ENCODE data around the gene TMEM134. TPM values are rescaled to one million over a fixed set of nuclear protein-coding genes. Genes with fewer than 3 reads are reported as not detected.
A peak's percentile ranks its signal among the peaks of the same experiment; 100 is the strongest.

Gene TMEM134
- polyA plus RNA-seq, 2 of the 4 experiments (the other 2 are of a cell fraction): 18.8 to 20.6 TPM

DNA sequence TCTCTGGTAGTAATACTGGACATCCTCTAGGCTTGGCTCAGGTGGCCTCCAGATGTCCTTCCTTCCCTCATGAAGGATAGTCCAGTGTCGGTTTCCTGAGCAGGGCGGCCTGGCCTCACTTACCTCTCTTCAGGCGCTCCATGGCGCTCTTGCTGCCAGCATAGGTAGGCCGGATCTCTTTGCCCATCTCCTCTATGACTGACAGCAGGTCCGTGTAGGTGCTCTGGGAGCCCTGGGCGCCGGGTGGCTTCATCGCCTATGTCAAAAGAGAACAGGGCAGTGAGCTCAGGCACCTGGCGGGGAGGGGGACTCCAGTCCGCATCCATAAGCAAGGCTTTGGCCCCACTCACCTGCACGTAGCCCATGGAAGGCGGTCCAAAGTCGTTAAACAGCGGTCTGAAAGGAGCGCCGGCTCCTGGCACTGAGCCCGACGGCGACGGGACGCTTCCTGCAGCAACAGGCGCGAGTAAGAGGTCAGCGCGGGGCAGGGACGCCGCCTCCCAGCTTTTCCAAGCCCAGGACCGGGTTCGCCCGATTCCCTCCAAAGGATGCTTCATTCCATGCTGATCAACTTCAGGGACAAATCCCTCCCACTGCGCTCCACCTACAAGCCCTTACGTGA lies 38.3 kb upstream of the TMEM134 start:
- FAIRE-seq: no peak
- Histone ChIP-seq H3K4me2 (peak overlapping the region; percentile 85), H3K9me3 (no peaks in the 10 kb centered on the region), H3K27ac (peak overlapping the region; percentile 81 to 90), H3K4me3 (peak overlapping the region; percentile 68), H3K4me1 (peaks cover 34% of the 10 kb centered on the region)
- 16% methylated on average over 26 of the region's 33 CpGs for WGBS (ENCODE audit: missing lambda C conversion rate)
- peak in 1 of 2 experiments; percentile 54 for DNase-seq (ENCODE audit: low read depth in 1 of 2, low spot score in 1 of 2)
- ChIA-PET POLR2A (no interaction called here), CTCF (interaction anchor here (0.7 to 1.1 kb wide), 5 partner anchors 76 to 162 kb away, joined by 3 to 6 read pairs (median 4); partner anchors contain the start of gene GSTP1)
- TF ChIP-seq RCOR1 (IDR thresholded peaks at IDR 0.05; ENCODE audit: low read depth, low read length): no peak
- no peak for TF ChIP-seq BHLHE40 (IDR thresholded peaks at IDR 0.05; ENCODE audit: low read depth, low read length)
- no peak for TF ChIP-seq ZNF302 (CRISPR knock-in tag; IDR thresholded peaks at IDR 0.05)
- TF ChIP-seq, protein P1, sequence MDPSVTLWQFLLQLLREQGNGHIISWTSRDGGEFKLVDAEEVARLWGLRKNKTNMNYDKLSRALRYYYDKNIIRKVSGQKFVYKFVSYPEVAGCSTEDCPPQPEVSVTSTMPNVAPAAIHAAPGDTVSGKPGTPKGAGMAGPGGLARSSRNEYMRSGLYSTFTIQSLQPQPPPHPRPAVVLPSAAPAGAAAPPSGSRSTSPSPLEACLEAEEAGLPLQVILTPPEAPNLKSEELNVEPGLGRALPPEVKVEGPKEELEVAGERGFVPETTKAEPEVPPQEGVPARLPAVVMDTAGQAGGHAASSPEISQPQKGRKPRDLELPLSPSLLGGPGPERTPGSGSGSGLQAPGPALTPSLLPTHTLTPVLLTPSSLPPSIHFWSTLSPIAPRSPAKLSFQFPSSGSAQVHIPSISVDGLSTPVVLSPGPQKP (IDR thresholded peaks at IDR 0.05; ENCODE audit: low read depth, low read length): no peak
- TF ChIP-seq CBX8 (IDR thresholded peaks at IDR 0.05): no peak
- TF ChIP-seq SREBF2 (IDR thresholded peaks at IDR 0.05): no peak
- TF ChIP-seq CHD2 (IDR thresholded peaks at IDR 0.05; ENCODE audit: low read length, partially characterized antibody): no peak
- TF ChIP-seq EHMT2 (IDR thresholded peaks at IDR 0.05; ENCODE audit: low read depth): no peak
- no peak for TF ChIP-seq HOXB13 (CRISPR knock-in tag; IDR thresholded peaks at IDR 0.05; ENCODE audit: low read depth)
- TF ChIP-seq CHD4 (IDR thresholded peaks at IDR 0.05; ENCODE audit: borderline replicate concordance): no peak
- no peak for TF ChIP-seq HOXA7 (CRISPR knock-in tag; IDR thresholded peaks at IDR 0.05)
- no peak for TF ChIP-seq EHF (CRISPR knock-in tag; IDR thresholded peaks at IDR 0.05)
- TF ChIP-seq RAD21 (conservative IDR thresholded peaks at IDR 0.05 in 1 of 2, IDR thresholded peaks at IDR 0.05 in 1 of 2): no peak
- TF ChIP-seq FOXS1 (CRISPR knock-in tag; IDR thresholded peaks at IDR 0.05): no peak
- TF ChIP-seq MAZ (IDR thresholded peaks at IDR 0.05; ENCODE audit: borderline replicate concordance, low read depth, low read length): no peak
- peak in 1 of 2 experiments; percentile 45; a peak in 3 of 6 replicates for ATAC-seq

DNA sequence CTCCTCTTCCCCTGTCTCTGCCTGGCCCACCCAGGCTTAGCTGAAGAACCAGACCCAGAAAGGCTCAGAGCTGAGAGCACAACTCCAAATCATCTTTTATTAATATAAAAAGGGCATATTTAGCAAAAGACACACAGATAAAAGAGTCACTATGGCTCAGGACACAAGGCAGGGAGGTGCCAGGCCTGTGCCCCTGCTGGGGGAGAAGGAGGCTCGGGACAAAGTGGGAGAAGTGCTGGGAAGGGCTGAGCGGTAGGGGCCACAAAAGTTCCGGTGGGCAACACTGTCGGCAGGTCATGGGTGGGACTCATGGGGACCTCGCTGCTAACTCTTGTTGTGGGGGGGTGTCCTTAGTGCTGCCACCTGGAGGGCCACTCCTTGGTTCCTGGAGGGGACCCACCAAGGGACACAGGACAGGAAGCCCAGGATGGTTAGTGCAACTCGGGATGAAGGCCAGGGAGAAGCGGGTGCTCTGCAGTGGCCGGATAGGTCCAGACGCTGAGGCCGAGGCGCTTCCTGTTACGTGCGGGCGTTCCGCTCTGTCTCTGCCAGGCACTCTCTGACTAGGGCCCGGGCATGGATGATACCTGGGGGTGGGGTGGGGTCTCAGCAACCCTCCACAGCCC lies 37.5 kb upstream of the TMEM134 start:
- ATAC-seq (no peak), FAIRE-seq (no peak), DNase-seq (ENCODE audit: low read depth in 1 of 2, low spot score in 1 of 2) (no peak)
- CTCF ChIA-PET: interaction anchor here (0.6 to 2.3 kb wide), 18 partner anchors 12 to 241 kb away, joined by 3 to 8 read pairs (median 4); partner anchors contain the start of genes AIP, GSTP1, PPP1CA and RAD9A
- Histone ChIP-seq H3K4me2 (peak overlapping the region; percentile 85), H3K4me1 (peaks cover 34% of the 10 kb centered on the region), H3K9me3 (no peaks in the 10 kb centered on the region), H3K27ac (peak overlapping the region; percentile 46 to 90; a peak in 5 of 6 replicates), H3K4me3 (peak overlapping the region; percentile 68; the same call in 2 of the 3 replicates)
- 85% methylated on average over 15 of the region's 16 CpGs for WGBS (ENCODE audit: missing lambda C conversion rate)
- POLR2A ChIA-PET: interaction anchor here (1.3 kb wide), 1 partner anchor 77 kb away, joined by 5 read pairs; the partner anchor contains the start of gene GSTP1
- TF ChIP-seq FOXS1 (CRISPR knock-in tag; IDR thresholded peaks at IDR 0.05): no peak
- TF ChIP-seq ZNF302 (CRISPR knock-in tag; IDR thresholded peaks at IDR 0.05): no peak
- TF ChIP-seq, protein P2, sequence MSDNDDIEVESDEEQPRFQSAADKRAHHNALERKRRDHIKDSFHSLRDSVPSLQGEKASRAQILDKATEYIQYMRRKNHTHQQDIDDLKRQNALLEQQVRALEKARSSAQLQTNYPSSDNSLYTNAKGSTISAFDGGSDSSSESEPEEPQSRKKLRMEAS (IDR thresholded peaks at IDR 0.05): no peak

DNA sequence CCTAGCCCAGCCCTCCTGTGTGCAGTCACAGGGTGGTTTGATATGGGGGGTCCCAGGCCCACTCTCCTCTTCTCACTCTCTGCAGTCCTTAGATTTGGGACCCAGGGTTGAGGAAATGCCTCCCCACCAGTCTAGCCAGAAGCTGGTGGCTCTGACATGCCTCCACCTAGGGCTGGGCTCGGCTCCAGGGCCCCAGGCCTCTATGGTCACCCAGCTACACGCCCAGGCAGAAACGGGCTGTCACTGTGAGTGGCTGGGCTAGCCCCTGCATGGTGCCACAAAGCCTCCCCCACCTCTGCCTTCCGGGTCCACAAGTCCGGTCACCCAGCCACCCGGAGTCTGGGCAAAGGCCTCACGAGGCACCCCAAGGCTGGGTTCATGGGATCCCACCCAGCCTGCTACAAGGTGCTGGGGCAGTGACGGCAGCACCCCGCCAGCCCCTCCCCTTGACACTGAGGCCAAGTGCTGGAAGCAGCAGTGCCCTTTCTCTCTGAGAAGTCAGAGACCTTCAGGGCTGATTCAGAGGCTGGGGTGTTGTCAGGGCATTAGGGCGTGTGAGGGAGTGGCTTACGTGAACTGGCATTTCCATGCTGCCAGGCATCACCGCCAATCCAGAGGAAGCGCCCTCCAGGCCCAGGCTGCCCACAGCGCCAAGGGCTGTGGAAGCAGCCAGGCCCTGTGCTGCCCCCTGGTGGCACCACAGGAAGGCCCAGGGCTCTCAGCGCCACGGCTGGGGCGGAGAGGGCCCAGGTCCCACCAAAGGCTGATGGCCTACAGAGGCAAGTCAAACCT lies 36.8 kb upstream of the TMEM134 start:
- DNase-seq (ENCODE audit: low read depth in 1 of 2, low spot score in 1 of 2) (peak; percentile 96 to 98), FAIRE-seq (peak; percentile 86), ATAC-seq (peak; percentile 58 to 67)
- peak overlapping the region; percentile 85 for H3K4me2 ChIP-seq
- no peaks in the 10 kb centered on the region for H3K9me3 ChIP-seq
- H3K27ac ChIP-seq: peak overlapping the region; percentile 87 to 97
- ChIA-PET CTCF (interaction anchor here (0.6 to 2.3 kb wide), 20 partner anchors 13 to 241 kb away, joined by 3 to 8 read pairs (median 3); partner anchors contain the start of genes AIP, POLD4, PPP1CA and RAD9A), POLR2A (interaction anchor here (1.3 to 1.7 kb wide), 2 partner anchors 78 to 104 kb away, joined by 5 to 6 read pairs; partner anchors contain the start of genes GSTP1 and PPP1CA)
- H3K4me1 ChIP-seq: peaks cover 34% of the 10 kb centered on the region
- WGBS (ENCODE audit: missing lambda C conversion rate): 3% methylated on average over 13 of the region's 17 CpGs
- peak overlapping the region; percentile 76 for H3K4me3 ChIP-seq
- no peak for TF ChIP-seq CBX2 (IDR thresholded peaks at IDR 0.05; ENCODE audit: borderline replicate concordance, low read depth)
- TF ChIP-seq, protein P3, sequence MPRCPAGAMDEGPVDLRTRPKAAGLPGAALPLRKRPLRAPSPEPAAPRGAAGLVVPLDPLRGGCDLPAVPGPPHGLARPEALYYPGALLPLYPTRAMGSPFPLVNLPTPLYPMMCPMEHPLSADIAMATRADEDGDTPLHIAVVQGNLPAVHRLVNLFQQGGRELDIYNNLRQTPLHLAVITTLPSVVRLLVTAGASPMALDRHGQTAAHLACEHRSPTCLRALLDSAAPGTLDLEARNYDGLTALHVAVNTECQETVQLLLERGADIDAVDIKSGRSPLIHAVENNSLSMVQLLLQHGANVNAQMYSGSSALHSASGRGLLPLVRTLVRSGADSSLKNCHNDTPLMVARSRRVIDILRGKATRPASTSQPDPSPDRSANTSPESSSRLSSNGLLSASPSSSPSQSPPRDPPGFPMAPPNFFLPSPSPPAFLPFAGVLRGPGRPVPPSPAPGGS (IDR thresholded peaks at IDR 0.05): 0 out of 3 replicates have a peak, but pooled peaks have one; percentile 38
- TF ChIP-seq CEBPB (IDR thresholded peaks at IDR 0.05): no peak
- TF ChIP-seq, protein P1 (IDR thresholded peaks at IDR 0.05; ENCODE audit: low read depth, low read length): no peak
- TF ChIP-seq EHF (CRISPR knock-in tag; IDR thresholded peaks at IDR 0.05): no peak
- TF ChIP-seq ZC3H11A (IDR thresholded peaks at IDR 0.05): no peak
- no peak for TF ChIP-seq TFCP2L1 (CRISPR knock-in tag; IDR thresholded peaks at IDR 0.05)
- peak; percentile 46 to 53; a peak in 3 of 5 replicates for TF ChIP-seq JUN (IDR thresholded peaks at IDR 0.05)
- TF ChIP-seq ZNF302 (CRISPR knock-in tag; IDR thresholded peaks at IDR 0.05): no peak
- no peak for TF ChIP-seq HEYL (CRISPR knock-in tag; IDR thresholded peaks at IDR 0.05)
- peak; percentile 93 for TF ChIP-seq SMC3 (IDR thresholded peaks at IDR 0.05)
- TF ChIP-seq RAD21 (conservative IDR thresholded peaks at IDR 0.05 in 1 of 2, IDR thresholded peaks at IDR 0.05 in 1 of 2): peak; percentile 77 to 91
- no peak for TF ChIP-seq FOSB (CRISPR knock-in tag; IDR thresholded peaks at IDR 0.05)
- TF ChIP-seq HOXA7 (CRISPR knock-in tag; IDR thresholded peaks at IDR 0.05): peak; percentile 51; the same call in 1 of the 2 replicates

Data from A549 (cell line).